ENCODE data around the gene CSRNP3.

The CSRNP3 gene

GRCh38 chr2:165667375-165667774 is 197.9 kb downstream of the CSRNP3 start:
- DNase-seq (no peak), ATAC-seq (no peak)
- Mint-ChIP-seq H3K9me3 (peaks cover 4% of the 10 kb centered on the region), H3K36me3 (ENCODE audit: low read depth) (no peaks in the 10 kb centered on the region), H3K27ac (no peak overlapping the region), H3K27me3 (no peaks in the 10 kb centered on the region), H3K4me3 (no peak overlapping the region), H3K4me1 (peaks cover 4% of the 10 kb centered on the region)

GRCh38 chr2:165674780-165675179 is 205.3 kb downstream of the CSRNP3 start:
- no peak for DNase-seq
- Mint-ChIP-seq H3K36me3 (ENCODE audit: low read depth) (no peaks in the 10 kb centered on the region), H3K4me3 (no peak overlapping the region), H3K27me3 (no peaks in the 10 kb centered on the region), H3K9me3 (no peaks in the 10 kb centered on the region), H3K4me1 (peaks cover 4% of the 10 kb centered on the region), H3K27ac (no peak overlapping the region)
- no peak for ATAC-seq

- ATAC-seq, result no peak
- Mint-ChIP-seq H3K4me3 (no peak overlapping the region), H3K27ac (no peak overlapping the region), H3K27me3 (no peaks in the 10 kb centered on the region), H3K9me3 (no peaks in the 10 kb centered on the region), H3K36me3 (ENCODE audit: low read depth) (no peaks in the 10 kb centered on the region), H3K4me1 (peaks cover 4% of the 10 kb centered on the region)
- no peak for DNase-seq
Observed at GRCh38 chr2:165675551-165675968, 206.1 kb downstream of the CSRNP3 start.

GRCh38 chr2:165678882-165679281 is 209.4 kb downstream of the CSRNP3 start:
- Mint-ChIP-seq H3K27ac (no peak overlapping the region), H3K9me3 (no peaks in the 10 kb centered on the region), H3K4me3 (no peak overlapping the region), H3K27me3 (peaks cover 2% of the 10 kb centered on the region), H3K4me1 (no peaks in the 10 kb centered on the region), H3K36me3 (ENCODE audit: low read depth) (no peaks in the 10 kb centered on the region)
- ATAC-seq (no peak), DNase-seq (no peak)

GRCh38 chr2:165679621-165680020 is 210.1 kb downstream of the CSRNP3 start:
- H3K27me3 Mint-ChIP-seq, result peaks cover 4% of the 10 kb centered on the region
- H3K36me3 Mint-ChIP-seq (ENCODE audit: low read depth), result no peaks in the 10 kb centered on the region
- no peaks in the 10 kb centered on the region for H3K4me1 Mint-ChIP-seq
- H3K27ac Mint-ChIP-seq, result no peak overlapping the region
- H3K4me3 Mint-ChIP-seq, result no peak overlapping the region
- no peaks in the 10 kb centered on the region for H3K9me3 Mint-ChIP-seq
- ATAC-seq (no peak), DNase-seq (no peak)

- no peaks in the 10 kb centered on the region for H3K36me3 Mint-ChIP-seq (ENCODE audit: low read depth)
- no peak overlapping the region for H3K4me3 Mint-ChIP-seq
- no peaks in the 10 kb centered on the region for H3K9me3 Mint-ChIP-seq
- no peaks in the 10 kb centered on the region for H3K4me1 Mint-ChIP-seq
- no peak overlapping the region for H3K27ac Mint-ChIP-seq
- no peak for ATAC-seq
- no peak for DNase-seq
- H3K27me3 Mint-ChIP-seq, result peaks cover 5% of the 10 kb centered on the region
Observed at GRCh38 chr2:165681841-165682240, 212.3 kb downstream of the CSRNP3 start.

GRCh38 chr2:165682546-165682945 is 213.0 kb downstream of the CSRNP3 start:
- Mint-ChIP-seq H3K36me3 (ENCODE audit: low read depth) (no peaks in the 10 kb centered on the region), H3K27me3 (peaks cover 8% of the 10 kb centered on the region), H3K27ac (no peak overlapping the region), H3K4me3 (no peak overlapping the region), H3K9me3 (no peaks in the 10 kb centered on the region), H3K4me1 (no peaks in the 10 kb centered on the region)
- ATAC-seq, result no peak
- DNase-seq, result no peak

- no peaks in the 10 kb centered on the region for H3K4me1 Mint-ChIP-seq
- no peak overlapping the region for H3K4me3 Mint-ChIP-seq
- H3K9me3 Mint-ChIP-seq, result no peaks in the 10 kb centered on the region
- no peaks in the 10 kb centered on the region for H3K36me3 Mint-ChIP-seq (ENCODE audit: low read depth)
- ATAC-seq (no peak), DNase-seq (no peak)
- peaks cover 13% of the 10 kb centered on the region for H3K27me3 Mint-ChIP-seq
- no peak overlapping the region for H3K27ac Mint-ChIP-seq
Observed at GRCh38 chr2:165686800-165687199, 217.3 kb downstream of the CSRNP3 start.

- Mint-ChIP-seq H3K9me3 (no peaks in the 10 kb centered on the region), H3K4me3 (no peak overlapping the region), H3K27me3 (peaks cover 13% of the 10 kb centered on the region), H3K27ac (no peak overlapping the region), H3K4me1 (no peaks in the 10 kb centered on the region), H3K36me3 (ENCODE audit: low read depth) (no peaks in the 10 kb centered on the region)
- no peak for ATAC-seq
- no peak for DNase-seq
Observed at GRCh38 chr2:165687426-165688002, 218.0 kb downstream of the CSRNP3 start.

- ATAC-seq (no peak), DNase-seq (no peak)
- Mint-ChIP-seq H3K27me3 (peaks cover 9% of the 10 kb centered on the region), H3K27ac (no peak overlapping the region), H3K36me3 (ENCODE audit: low read depth) (no peaks in the 10 kb centered on the region), H3K4me3 (no peak overlapping the region), H3K4me1 (no peaks in the 10 kb centered on the region), H3K9me3 (no peaks in the 10 kb centered on the region)
Observed at GRCh38 chr2:165691615-165692014, 222.1 kb downstream of the CSRNP3 start.

GRCh38 chr2:165692906-165693305 is 223.4 kb downstream of the CSRNP3 start:
- H3K4me1 Mint-ChIP-seq, result no peaks in the 10 kb centered on the region
- H3K36me3 Mint-ChIP-seq (ENCODE audit: low read depth), result no peaks in the 10 kb centered on the region
- H3K27me3 Mint-ChIP-seq, result peaks cover 9% of the 10 kb centered on the region
- ATAC-seq (no peak), DNase-seq (no peak)
- no peak overlapping the region for H3K4me3 Mint-ChIP-seq
- no peaks in the 10 kb centered on the region for H3K9me3 Mint-ChIP-seq
- no peak overlapping the region for H3K27ac Mint-ChIP-seq

GRCh38 chr2:165693838-165694237 is 224.3 kb downstream of the CSRNP3 start:
- H3K9me3 Mint-ChIP-seq, result no peaks in the 10 kb centered on the region

GRCh38 chr2:165697748-165698443 is 228.4 kb downstream of the CSRNP3 start:
- Mint-ChIP-seq H3K27ac (no peak overlapping the region), H3K36me3 (ENCODE audit: low read depth) (no peaks in the 10 kb centered on the region), H3K4me1 (no peaks in the 10 kb centered on the region), H3K27me3 (peaks cover 9% of the 10 kb centered on the region), H3K4me3 (no peak overlapping the region), H3K9me3 (no peaks in the 10 kb centered on the region)
- DNase-seq (no peak), ATAC-seq (no peak)

More at GRCh38 chr2:165693838-165694237, 224.3 kb downstream of the CSRNP3 start:
- ATAC-seq, result no peak
- Mint-ChIP-seq H3K36me3 (ENCODE audit: low read depth) (no peaks in the 10 kb centered on the region), H3K27ac (no peak overlapping the region), H3K4me1 (no peaks in the 10 kb centered on the region), H3K27me3 (peaks cover 8% of the 10 kb centered on the region), H3K4me3 (no peak overlapping the region)
- DNase-seq, result no peak

GRCh38 chr2:165698444-165698884 is 229.0 kb downstream of the CSRNP3 start:
- no peak for DNase-seq
- Mint-ChIP-seq H3K4me1 (no peaks in the 10 kb centered on the region), H3K27me3 (peaks cover 9% of the 10 kb centered on the region), H3K36me3 (ENCODE audit: low read depth) (no peaks in the 10 kb centered on the region), H3K9me3 (no peaks in the 10 kb centered on the region), H3K4me3 (no peak overlapping the region), H3K27ac (no peak overlapping the region)
- no peak for ATAC-seq

- DNase-seq (no peak), ATAC-seq (no peak)
- H3K9me3 Mint-ChIP-seq, result no peaks in the 10 kb centered on the region
- no peak overlapping the region for H3K4me3 Mint-ChIP-seq
- peaks cover 9% of the 10 kb centered on the region for H3K27me3 Mint-ChIP-seq
- H3K36me3 Mint-ChIP-seq (ENCODE audit: low read depth), result no peaks in the 10 kb centered on the region
- H3K27ac Mint-ChIP-seq, result no peak overlapping the region
- H3K4me1 Mint-ChIP-seq, result no peaks in the 10 kb centered on the region
Observed at GRCh38 chr2:165699946-165700345, 230.4 kb downstream of the CSRNP3 start.
